Activated naive CD4-positive, alpha-beta T cell treated with Interleukin-2 at 50 U/mL for 16 hours (primary cell): ENCODE measurements around the gene MYL9.

Source experiments
- DNase-seq: peaks from one replicate; pipeline ENCODE4 v3.0.0-alpha.2; 2020

MYL9 gene

GRCh38 chr20:36585410-36586125, 44.2 kb downstream of the MYL9 start:
- DNase-seq = no peak

- no peak for DNase-seq
Observed at GRCh38 chr20:36587388-36588070, 46.2 kb downstream of the MYL9 start.

DNA sequence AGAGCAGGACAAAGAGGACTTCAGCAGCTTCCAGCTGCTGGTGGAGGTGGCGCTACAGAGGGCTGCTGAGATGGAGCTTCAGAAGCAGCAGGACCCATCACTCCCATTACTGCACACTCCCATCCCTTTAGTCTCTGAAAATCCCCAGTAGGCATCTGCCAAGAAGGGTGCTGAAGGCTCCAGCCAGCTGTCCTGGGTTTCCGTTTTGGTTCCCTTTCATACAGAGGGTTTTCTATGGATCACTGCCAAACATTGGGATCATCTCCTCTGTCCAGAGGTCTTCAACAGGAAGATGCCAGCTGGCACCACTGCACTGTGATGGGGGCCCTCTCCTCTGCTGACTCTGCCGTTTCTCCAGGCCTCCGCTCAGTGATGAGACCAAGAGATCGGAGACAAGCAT, 50.0 kb downstream of the MYL9 start:
- DNase-seq = no peak

DNA sequence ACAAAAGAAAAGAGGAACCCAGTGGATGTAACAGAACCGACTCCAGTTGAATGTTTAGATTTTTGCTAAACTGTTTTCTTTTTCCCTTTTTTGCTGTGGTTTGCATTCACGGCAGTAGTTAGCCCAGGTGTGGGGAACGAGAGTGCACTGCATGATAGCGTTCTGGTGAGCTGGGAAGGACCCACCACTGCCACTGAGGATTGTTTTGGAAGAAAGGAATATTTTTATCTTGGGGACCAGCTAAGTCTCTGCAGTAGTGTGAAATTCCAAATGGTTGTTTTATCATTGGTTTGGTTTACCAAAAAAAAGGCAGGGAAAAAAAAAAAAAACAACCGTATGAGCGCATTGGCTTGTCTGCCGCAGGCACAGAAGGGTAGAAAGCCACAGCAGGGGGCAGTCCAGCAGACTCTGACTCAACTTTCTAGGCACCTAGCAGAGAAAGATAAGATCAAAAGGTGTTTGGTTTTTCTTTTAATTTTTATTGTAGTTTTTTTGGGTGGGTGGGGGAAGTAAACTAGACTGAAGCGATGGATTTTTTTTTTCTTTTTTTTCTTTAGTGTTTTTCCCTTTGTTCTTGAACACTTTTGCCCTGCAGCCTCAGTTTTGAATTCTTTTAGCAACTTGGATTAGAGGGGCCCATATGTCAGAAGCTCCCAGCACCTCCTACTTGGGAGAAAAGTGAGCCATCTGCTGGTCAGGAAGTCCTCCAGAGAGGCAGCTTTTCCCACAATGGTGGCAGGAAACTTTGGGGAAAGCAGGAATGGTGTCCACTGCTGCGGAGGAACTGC, 50.7 kb downstream of the MYL9 start:
- DNase-seq = peak; percentile 66

GRCh38 chr20:36593347-36593929, 52.1 kb downstream of the MYL9 start:
- DNase-seq = no peak

DNA sequence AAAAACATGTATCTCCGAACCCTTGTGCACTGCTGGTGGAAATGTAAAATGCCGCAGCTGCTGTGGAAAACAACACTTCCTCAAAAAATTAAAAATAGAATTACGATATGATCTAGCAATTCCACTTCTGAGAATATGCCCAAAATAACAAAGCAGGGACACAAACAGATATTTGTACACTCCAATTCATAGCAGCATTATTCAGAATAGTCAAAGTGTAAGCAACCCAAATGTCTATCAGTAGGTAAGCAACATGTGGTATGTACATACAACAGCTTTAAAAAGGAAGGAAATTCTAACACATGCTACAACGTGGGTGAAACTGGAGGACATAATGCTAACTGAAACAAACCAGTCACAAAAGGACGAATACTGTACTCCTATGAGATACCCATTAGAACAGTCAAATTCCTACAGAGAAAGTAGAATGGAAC, 58.6 kb downstream of the MYL9 start:
- DNase-seq = no peak
